ENCODE data around the gene RNF4. TPM values are rescaled to one million over a fixed set of nuclear protein-coding genes. Genes with fewer than 3 reads are reported as not detected.

The RNF4 gene
- total RNA-seq, 1 experiment from 2014 or later = 92.0 TPM

DNA sequence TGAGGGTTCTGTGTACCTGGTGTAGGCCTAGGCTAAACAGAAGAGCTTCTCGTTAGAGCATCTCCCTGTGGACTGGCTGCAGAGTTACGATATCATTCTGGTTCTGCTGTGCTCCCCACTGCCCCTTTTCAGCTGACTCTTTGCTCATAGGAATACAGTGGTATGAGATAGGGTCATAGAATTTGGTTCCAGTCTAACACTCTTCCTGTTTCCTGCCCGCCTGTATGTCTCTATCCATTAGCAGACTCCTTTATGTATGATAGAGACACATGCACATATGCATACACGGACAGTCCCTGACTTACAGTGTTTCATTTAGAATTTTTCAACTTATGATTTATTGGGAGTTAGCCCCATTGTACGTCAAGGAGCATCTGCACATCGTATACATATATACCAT lies 15.3 kb downstream of the RNF4 start:
- Mint-ChIP-seq H3K9me3 (no peaks in the 10 kb centered on the region), H3K27me3 (ENCODE audit: low read depth) (no peaks in the 10 kb centered on the region), H3K4me1 (peaks cover 68 to 75% of the 10 kb centered on the region in 2 experiments), H3K4me3 (no peak overlapping the region), H3K27ac (no peak overlapping the region), H3K36me3 (ENCODE audit: insufficient read depth in 1 of 3, low read depth in 3 of 3) (peaks cover 2 to 6% (median 2%) of the 10 kb centered on the region in 3 experiments; a peak in 5 of 7 replicates)
- H2BK120ac ChIP-seq (ENCODE audit: low read depth, low read length, poor library complexity, severe bottlenecking) = no peak overlapping the region
- no peak overlapping the region for H3K56ac ChIP-seq (ENCODE audit: insufficient read length, low read depth, low read length)
- H3K23ac ChIP-seq (ENCODE audit: insufficient read length, low read depth, low read length) = no peak overlapping the region
- no peak overlapping the region for H4K8ac ChIP-seq (replicated peaks; ENCODE audit: insufficient read length, low read depth, low read length)
- no peak overlapping the region for H2BK5ac ChIP-seq (ENCODE audit: insufficient read length, low read length)
- H3K4me1 ChIP-seq (ENCODE audit: insufficient read depth, low read length) = peaks cover 2% of the 10 kb centered on the region; the same call in 1 of the 2 replicates
- TF ChIP-seq, protein P1, sequence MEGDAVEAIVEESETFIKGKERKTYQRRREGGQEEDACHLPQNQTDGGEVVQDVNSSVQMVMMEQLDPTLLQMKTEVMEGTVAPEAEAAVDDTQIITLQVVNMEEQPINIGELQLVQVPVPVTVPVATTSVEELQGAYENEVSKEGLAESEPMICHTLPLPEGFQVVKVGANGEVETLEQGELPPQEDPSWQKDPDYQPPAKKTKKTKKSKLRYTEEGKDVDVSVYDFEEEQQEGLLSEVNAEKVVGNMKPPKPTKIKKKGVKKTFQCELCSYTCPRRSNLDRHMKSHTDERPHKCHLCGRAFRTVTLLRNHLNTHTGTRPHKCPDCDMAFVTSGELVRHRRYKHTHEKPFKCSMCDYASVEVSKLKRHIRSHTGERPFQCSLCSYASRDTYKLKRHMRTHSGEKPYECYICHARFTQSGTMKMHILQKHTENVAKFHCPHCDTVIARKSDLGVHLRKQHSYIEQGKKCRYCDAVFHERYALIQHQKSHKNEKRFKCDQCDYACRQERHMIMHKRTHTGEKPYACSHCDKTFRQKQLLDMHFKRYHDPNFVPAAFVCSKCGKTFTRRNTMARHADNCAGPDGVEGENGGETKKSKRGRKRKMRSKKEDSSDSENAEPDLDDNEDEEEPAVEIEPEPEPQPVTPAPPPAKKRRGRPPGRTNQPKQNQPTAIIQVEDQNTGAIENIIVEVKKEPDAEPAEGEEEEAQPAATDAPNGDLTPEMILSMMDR (conservative IDR thresholded peaks at IDR 0.05) = no peak
- DNase-seq = no peak
- H2BK15ac ChIP-seq (ENCODE audit: low read depth, low read length) = no peak overlapping the region
- no peak overlapping the region for H2BK20ac ChIP-seq (ENCODE audit: low read depth, low read length, poor library complexity, severe bottlenecking)
- no peak overlapping the region for H3K9ac ChIP-seq (ENCODE audit: extremely low read depth, insufficient read length, low read length)
- peaks cover 88% of the 10 kb centered on the region for H3K79me2 ChIP-seq (ENCODE audit: insufficient read depth, low read length)
- H3K27ac ChIP-seq (ENCODE audit: insufficient read length, low read depth, low read length) = no peak overlapping the region
- WGBS (ENCODE audit: extremely low coverage, insufficient read length, low lambda C conversion rate) = no CpG with 5 or more reads among the region's 6 CpGs
- H3K27me3 ChIP-seq (ENCODE audit: insufficient read depth, low read length) = no peaks in the 10 kb centered on the region
- no peaks in the 10 kb centered on the region for H3K9me3 ChIP-seq (ENCODE audit: control insufficient read depth, low read depth, low read length)
- H2AFZ ChIP-seq (ENCODE audit: low read length) = no peak overlapping the region
- H4K91ac ChIP-seq (ENCODE audit: insufficient read length, low read depth, low read length) = no peak overlapping the region
- no peak overlapping the region for H3K4me2 ChIP-seq (ENCODE audit: insufficient read depth, insufficient read length, low read length)
- no peak overlapping the region for H3T11ph ChIP-seq (ENCODE audit: low read length)
- H4K20me1 ChIP-seq (ENCODE audit: control insufficient read depth, insufficient read depth, insufficient read length) = no peaks in the 10 kb centered on the region
- H2BK12ac ChIP-seq (ENCODE audit: insufficient read length, low read depth, low read length) = no peak overlapping the region
- H2AK5ac ChIP-seq (ENCODE audit: insufficient read length, low read length) = no peak overlapping the region
- H3K14ac ChIP-seq (ENCODE audit: insufficient read depth, low read length) = no peak overlapping the region
- no peak overlapping the region for H4K5ac ChIP-seq (ENCODE audit: insufficient read length, low read depth, low read length)
- no peaks in the 10 kb centered on the region for H3K23me2 ChIP-seq (ENCODE audit: insufficient read length, low read depth, low read length, poor library complexity, severe bottlenecking)
- H3K4ac ChIP-seq (ENCODE audit: low read depth, low read length) = no peak overlapping the region
- H3K79me1 ChIP-seq (ENCODE audit: insufficient read depth, low read depth, low read length, poor library complexity, severe bottlenecking) = no peaks in the 10 kb centered on the region
- H3K18ac ChIP-seq (ENCODE audit: insufficient read length, low read depth, low read length) = no peak overlapping the region
